ENCODE data around the gene GPR156.
A peak's percentile ranks its signal among the peaks of the same experiment; 100 is the strongest.
"Not testable (repeated sequence)": the region's sequence is repeated elsewhere in the genome, so short reads cannot be mapped to it uniquely, and the experiment has no call there.

The GPR156 gene

DNA sequence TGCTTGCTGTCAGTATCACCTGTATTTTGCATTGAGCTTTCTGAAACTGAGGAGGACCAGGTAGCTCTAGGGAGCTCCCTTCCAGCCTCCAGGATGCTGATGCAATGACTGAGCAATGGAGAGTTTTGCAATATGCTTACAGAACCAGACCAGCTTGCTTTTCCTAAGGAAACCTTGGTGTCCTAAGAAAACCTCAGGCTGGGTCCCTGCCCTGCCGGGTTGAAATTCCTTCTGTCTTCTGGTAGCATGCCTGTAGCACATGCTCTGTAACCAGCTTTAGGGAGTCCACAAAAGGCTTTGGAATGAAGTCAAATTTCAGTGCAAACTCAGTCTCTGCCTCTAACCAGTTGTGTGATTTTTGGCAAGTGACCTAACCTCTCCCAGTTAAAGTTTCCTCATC is 125.0 kb downstream of the GPR156 start:
- no peak for DNase-seq (ENCODE audit: low spot score)

- no peak for DNase-seq (ENCODE audit: low spot score)
Observed at GRCh38 chr3:120157681-120158080, 127.3 kb downstream of the GPR156 start.

- no peak for DNase-seq (ENCODE audit: low spot score)
Observed at GRCh38 chr3:120157113-120157512, 127.9 kb downstream of the GPR156 start.

- no peak for DNase-seq (ENCODE audit: low spot score)
Observed at GRCh38 chr3:120156699-120157098, 128.3 kb downstream of the GPR156 start.

GRCh38 chr3:120155694-120156093 is 129.3 kb downstream of the GPR156 start:
- not testable (repeated sequence) for DNase-seq (ENCODE audit: low spot score)

DNA sequence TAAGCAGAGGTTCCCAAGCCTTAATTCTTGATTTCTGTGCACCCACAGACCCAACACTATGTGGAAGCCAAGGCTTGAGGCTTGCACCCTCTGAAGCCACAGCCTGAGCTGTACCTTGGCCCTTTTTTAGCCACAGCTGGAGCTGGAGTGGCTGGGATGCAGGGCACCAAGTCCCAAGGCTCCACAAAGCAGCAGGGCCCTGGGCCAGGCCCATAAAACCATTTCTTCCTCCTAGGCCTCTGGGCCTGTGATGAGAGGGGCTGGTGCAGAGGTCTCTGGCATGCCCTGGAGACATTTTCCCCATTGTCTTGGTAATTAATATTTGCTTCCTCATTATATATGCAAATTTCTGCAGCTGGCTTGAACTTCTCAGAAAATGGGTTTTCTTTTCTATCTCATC is 129.9 kb downstream of the GPR156 start:
- DNase-seq (ENCODE audit: low spot score), result no peak

DNA sequence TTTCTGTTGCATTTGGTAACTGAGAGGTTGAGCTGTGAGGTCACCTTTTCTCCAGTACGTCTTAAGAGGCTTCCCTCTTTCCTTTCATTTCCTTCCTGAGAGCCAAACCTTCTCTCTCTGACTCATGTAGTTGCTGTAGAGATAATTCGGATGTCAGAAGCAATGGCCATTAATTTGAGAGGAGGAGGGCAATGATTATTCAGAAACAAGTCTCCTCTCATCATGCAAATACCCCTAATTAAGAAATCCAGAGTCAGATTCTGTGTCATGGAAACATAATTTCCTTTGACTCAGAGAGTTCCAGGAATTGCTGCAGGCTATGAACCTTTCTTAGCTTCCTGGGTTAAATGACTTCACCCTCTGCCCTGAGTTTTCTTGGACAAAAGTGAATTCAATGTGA is 131.7 kb downstream of the GPR156 start:
- DNase-seq (ENCODE audit: low spot score), result no peak

- no peak for DNase-seq (ENCODE audit: low spot score)
Observed at GRCh38 chr3:120151791-120152190, 133.2 kb downstream of the GPR156 start.

DNA sequence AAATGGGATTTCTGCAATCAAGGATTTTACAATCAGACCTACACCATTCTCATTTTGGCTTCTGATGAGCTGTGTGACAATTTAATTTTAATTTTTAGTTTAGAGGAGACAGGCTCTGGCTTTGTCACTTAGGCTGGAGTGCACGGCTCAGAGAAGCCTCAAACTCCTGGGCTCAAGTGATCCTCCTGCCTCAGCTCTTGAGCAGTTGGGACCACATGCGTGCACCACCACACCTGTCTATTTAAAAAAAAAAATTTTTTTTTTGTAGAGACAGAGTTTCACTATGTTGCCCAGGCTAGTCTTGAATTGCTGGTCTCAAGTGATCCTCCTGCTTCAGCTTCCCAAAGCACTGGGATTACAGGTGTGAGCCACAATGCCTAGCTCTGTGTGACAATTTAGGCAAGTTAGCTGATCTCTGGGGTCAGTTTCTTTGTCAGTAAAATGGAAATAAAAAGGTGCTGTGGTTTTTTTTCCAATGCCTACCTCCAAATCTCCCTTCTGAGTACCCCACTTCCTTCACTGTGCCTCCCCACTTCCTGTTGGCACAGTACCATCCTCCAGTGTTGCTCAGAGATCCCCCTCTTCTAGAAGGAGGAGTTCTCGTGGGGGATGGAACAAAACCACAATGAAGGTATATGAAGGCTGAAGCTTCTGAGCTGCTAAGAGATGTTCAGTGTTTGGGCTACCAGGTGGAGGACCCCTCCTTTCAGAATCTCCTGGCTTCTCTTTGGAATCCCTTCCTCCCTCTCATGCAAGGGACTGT is 136.7 kb downstream of the GPR156 start:
- no peak for DNase-seq (ENCODE audit: low spot score)

DNA sequence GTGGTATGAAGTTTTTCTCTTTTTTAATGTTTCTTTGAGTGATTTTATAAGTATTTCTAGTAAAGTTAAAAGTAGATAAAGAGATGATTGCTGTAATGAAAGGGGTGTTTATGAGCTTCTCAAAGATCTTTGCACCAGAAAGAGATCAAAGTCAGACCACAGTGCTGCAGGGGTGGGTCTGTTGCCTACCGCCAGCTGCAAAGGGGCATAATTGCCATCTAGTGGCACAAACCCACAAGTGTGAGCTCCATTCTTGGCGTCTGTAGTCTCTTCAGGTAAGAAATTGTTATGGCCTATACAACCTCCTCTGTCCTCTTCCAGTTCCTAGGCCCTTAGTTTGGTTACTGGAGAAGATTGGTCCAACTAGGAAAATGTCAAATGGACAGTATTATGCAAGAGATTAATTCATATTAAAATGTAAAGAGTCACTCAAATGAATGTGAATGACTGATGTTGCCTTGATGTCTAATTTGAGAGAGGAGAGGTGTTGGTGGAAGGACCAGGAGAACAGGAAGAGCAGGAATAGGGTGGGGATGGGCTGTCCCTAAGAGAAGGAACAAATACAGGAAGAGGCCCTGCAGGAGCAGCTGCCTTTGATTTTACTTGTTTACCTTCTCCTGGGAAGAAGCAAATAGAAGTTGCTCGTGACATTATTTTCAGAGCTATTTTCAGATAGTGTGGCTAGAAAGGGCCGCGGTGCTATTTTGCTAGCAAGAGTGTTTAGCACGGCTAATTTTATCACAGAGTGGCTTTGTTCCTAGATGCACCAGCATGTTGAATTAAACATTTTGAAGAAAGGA is 137.8 kb downstream of the GPR156 start:
- no peak for DNase-seq (ENCODE audit: low spot score)

DNA sequence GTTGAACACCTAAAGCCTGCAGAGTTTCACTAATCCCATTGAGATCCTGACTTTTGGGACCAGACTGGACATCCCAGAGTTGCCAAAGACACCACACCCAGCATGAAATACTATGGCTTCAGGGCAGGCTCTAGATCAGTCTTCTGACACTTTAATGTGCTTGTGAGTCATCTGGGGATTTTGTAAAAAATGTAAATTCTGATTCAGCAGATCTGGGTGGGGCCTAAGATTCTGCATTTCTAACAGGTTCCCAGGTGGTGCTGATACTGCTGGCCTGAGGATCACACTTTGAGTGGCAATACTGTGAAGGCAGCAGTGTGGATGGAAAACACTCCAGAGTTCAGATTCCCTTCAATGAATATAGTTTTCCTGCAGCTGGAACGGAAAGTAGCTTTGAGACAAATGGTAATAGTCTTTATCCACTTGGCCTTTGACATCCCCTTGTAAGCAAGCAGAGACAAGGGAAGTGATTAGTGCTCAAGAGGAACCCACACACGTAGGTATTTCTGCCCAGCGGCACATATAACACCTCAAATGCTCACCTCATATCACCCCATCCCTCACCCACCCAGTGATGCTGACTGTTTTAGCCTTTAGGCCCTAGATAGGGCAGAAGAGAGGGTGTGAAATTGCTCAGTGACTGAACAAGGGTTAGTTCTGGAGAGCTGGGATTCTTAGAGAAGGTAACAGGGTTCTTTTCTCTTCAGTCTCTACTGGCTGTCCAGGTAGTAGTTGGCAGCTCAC is 139.3 kb downstream of the GPR156 start:
- no peak for DNase-seq (ENCODE audit: low spot score)

DNA sequence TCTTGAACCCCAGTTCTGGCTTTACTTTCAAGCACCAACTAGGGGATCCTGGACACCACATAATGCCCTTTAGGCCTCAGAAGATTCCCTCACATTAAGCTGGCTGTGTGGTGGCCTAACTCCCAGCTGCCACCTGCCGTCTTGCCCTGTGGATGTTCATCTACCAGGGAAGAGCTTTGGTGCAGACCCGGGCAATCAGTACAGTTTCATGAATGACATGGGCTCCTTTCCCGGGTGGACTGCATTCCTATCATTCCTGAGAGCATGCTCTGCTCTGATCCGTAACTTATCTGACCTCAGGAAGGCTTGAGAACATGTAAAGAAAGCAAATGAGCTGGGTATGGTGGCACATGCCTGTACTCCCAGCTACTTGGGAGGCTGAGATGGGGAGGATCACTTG is 140.8 kb downstream of the GPR156 start:
- DNase-seq (ENCODE audit: low spot score), result peak; percentile 34

DNA sequence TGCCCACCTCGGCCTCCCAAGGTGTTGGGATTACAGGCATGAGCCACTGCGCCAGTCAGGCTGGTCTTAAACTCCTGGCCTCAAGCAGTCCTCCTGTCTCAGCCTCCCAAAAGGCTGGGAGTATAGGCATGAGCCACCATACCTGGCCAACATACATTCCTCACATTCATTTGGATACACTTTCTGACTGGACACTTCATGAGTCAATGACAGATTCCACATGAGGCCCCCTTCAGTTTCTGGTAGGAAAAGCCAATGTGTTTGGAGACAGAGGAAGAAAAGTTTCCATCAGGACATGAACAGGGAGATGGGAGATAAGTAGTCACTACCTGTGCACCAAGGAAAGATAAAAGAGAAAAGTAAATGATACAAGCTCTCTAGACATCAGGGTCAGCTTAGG is 141.3 kb downstream of the GPR156 start:
- DNase-seq (ENCODE audit: low spot score), result no peak

DNA sequence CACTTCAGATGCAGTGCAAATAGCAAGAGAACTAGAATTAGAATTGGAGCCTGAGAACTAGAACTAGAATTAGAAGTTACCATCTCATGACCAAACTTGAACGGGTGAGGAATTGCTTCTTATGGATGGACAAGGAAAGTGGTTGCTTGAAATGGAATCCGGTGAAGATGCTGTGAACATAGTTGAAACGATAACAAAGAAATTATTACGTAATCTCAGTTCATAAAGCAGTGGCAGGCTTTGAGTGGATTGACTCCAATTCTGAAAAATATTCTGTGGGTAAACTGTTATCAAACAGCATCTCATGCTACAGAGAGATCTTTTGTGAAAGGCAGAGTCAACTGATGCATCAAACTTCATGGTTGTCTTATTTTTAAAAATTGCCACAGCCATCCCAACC is 142.8 kb downstream of the GPR156 start:
- DNase-seq (ENCODE audit: low spot score), result no peak

- DNase-seq (ENCODE audit: low spot score), result no peak
Observed at GRCh38 chr3:120140098-120140742, 144.8 kb downstream of the GPR156 start.

DNA sequence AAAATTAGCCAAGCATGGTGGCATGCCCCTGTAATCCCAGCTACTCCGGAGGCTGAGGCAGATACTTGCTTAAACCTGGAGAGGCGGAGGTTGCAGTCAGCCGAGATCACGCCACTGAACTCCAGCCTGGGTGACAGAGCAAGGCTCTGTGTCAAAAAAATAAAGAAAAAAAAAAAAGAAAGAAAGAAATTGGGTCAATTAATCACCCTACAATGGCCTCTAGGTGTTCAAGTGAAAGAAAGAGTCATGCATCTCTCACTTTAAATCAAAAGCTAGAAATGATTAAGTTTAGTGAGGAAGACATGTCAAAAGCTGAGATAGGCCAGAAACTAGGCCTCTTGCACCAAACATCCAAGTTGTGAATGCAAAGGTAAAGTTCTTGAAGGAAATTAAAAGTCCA is 145.9 kb downstream of the GPR156 start:
- DNase-seq (ENCODE audit: low spot score), result no peak

GRCh38 chr3:120137548-120137947 is 147.5 kb downstream of the GPR156 start:
- no peak for DNase-seq (ENCODE audit: low spot score)

DNA sequence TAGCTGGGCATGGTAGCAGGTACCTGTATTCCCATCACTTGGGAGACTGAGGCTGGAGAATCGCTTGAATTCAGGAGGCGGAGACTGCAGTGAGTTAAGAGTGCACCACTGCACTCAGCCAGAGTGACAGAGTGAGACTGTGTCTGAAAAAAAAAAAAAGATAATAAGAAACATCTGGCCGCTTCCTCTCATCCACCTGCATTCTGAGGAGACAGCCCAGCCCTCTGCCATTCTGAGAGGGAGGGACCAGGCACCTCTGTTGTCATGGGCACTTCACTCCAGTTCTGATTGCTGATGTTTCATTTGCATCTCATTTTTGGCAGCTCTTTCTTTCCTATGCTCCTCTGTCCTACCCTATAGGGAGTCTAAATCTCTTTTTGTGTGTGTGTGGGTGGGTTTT is 154.4 kb downstream of the GPR156 start:
- no peak for DNase-seq (ENCODE audit: low spot score)

GRCh38 chr3:120129718-120130513 is 155.1 kb downstream of the GPR156 start:
- no peak for DNase-seq (ENCODE audit: low spot score)

DNA sequence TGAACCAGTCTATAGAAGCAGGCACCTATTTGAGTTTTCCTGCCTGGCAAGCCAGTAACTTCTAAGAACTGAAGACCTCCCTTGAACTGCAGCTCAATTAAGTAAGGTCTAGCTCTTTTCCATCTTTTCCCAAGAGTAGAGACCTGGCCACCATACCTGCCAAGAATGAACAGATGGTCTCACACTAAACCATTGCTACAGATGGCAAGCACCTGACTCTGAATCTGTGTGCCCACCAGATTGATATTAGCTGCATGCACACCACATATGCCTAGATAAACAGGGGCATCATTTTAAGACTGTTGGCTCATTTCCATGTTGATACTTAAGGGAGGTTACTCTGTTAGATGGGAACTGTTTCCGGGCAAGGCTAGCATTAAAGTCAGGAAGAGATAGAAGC is 156.0 kb downstream of the GPR156 start:
- DNase-seq (ENCODE audit: low spot score), result no peak

- no peak for DNase-seq (ENCODE audit: low spot score)
Observed at GRCh38 chr3:120125992-120126391, 159.0 kb downstream of the GPR156 start.

Data from HuH-7.5 (cell line).